Measurements from ENCODE around the gene CAT.

Gene CAT

DNA sequence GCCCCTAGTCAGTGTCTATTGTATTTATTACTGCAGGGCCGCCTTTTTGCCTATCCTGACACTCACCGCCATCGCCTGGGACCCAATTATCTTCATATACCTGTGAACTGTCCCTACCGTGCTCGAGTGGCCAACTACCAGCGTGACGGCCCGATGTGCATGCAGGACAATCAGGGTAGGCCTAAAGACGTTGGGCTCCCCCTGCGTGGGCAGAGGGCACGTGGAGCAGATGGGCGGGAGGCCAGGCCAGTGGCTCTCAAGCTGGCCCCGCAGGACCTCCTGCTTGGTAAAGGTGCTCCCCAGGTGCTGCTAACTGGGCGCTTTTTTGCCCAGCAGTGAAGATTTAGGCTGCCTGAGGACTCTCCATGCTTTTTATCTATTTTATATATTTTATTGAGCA lies 22.5 kb downstream of the CAT start:
- FAIRE-seq: no peak

DNA sequence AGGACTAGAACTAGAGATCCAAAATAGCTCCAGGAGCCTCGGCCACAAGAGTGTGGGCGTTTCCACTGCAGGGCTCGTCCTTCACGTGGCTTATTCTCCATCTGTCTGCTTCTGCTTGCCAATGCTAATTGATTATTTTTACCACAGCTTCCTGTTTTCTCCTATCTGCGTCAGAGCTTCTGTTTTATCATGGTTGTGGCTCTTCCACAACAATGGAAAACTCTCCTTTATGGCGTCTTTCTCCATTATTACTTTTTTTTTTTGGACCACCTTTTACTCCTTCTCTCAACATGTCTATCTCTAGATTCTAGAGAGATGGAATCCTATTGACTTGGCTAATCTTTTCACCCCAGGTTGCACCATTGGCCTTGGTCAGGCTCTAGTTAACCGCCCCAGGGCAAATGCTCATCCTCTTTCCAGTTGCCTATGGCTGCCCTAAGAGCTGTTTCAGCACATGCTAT lies 25.9 kb downstream of the CAT start:
- FAIRE-seq: no peak

DNA sequence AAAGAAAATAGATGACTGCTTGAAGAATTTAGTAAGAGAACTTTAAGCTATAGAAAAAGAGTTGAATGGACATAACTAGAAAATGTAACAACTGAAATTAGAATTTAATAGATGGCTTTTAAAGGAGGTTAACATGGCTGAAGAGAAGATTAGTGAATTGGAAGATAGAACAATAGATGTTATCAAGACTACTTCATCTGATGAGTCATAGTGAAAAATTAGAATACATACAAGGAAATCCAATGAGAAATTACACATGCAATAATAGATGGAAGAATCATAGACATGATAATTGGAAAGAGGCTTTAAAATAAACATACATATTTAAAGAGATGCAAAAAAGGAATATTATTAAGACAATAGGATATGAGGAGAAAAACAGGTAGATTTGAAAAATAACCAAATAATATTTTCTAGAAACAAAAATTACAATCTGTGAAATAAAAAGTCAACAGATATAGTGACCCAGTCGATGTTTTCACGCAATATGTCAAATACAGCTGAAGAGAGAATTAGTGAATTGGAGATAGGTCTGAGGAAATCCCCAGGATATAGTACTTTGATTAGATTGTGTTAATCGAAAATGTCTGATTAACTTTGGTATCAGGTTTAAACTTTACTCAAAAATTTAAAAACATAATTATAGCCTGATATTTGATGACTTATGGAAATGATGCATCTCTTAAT lies 28.2 kb downstream of the CAT start:
- no peak for FAIRE-seq

DNA sequence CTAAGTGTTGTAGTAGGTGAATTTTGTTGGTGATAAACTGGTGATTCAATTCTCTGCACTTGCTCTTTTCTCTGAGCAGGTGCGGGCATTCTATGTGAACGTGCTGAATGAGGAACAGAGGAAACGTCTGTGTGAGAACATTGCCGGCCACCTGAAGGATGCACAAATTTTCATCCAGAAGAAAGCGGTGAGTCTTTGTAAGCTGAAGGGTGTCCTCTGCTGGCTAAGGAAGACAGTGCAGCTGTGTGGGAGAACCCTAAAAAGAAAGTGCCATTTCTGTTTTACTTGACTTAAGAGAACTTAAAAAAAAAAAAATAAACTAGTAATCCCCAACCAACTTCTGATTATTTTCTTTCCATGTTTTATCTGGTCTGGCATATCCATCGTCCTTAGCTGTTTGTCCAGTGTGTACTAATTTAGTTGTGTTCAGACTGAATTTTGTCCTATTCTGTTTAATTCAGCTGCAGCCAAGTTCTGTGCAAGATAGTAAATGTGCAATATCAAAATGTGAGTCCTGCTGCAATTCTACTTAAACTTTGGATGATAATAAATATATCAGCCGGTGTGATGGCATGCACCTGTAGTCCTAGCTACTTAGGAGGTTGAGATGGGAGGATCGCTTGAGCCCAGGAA lies 29.6 kb downstream of the CAT start:
- FAIRE-seq: no peak

DNA sequence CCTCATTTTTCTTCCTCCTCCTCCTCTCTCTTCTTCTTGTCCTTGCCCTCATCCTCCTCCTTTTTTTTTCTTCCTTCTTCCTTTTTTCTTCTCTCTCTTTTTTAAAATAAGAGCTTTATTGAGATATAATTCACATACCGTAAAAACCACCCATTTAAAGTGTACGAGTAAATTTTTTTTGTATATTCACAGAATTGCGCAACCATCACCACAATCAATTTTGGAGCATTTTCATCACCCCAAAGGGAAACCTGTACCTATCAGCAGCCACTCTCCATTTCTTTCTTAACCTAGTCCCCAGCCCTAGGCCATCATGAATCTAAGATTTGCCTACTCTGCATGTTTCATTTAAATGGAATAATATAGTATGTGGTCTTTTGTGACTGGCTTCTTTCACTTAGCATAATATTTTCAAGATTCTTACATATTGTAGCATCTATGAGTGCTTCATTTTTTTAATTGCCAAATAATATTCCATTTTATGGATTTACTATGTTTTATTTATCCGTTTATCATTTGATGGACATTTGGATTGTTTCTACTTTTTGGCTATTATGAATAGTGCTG lies 35.0 kb downstream of the CAT start:
- FAIRE-seq: no peak

DNA sequence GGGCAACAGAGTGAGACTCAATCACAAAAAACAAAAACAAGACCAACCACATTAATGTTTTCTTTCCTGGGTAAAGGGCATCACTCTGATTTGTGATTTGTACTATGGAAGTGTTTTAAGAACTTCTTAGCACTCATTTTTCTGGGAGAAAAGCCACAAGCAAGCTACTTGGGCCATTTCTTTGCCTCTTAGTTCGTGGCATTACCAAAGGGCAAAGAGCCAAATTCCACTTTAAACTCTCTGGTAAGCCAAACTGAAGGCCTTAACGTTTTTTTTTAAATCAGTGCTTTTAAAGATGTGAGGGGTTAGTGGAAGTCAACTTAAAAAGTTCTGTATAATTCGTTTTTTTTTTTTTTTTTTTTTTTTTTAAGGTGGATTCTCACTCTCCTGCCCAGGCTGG lies 36.9 kb downstream of the CAT start:
- no peak for FAIRE-seq

DNA sequence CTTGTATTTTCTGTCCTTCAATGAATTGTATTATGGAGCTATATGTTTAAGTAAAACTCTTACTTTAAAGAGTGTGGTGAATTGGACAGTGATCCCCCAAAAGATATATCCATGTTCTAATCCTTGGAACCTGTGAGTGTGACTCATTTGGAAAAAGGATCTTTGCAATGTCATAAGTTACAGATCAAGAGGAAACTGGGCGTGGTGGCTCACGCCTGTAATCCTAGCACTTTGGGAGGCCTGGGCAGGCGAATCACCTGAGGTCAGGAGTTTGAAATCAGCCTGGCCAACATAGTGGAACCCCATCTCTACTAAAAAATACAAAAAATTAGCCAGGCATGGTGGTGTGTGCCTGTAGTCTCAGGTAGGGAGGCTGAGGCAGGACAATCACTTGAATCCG lies 38.1 kb downstream of the CAT start:
- FAIRE-seq: no peak

DNA sequence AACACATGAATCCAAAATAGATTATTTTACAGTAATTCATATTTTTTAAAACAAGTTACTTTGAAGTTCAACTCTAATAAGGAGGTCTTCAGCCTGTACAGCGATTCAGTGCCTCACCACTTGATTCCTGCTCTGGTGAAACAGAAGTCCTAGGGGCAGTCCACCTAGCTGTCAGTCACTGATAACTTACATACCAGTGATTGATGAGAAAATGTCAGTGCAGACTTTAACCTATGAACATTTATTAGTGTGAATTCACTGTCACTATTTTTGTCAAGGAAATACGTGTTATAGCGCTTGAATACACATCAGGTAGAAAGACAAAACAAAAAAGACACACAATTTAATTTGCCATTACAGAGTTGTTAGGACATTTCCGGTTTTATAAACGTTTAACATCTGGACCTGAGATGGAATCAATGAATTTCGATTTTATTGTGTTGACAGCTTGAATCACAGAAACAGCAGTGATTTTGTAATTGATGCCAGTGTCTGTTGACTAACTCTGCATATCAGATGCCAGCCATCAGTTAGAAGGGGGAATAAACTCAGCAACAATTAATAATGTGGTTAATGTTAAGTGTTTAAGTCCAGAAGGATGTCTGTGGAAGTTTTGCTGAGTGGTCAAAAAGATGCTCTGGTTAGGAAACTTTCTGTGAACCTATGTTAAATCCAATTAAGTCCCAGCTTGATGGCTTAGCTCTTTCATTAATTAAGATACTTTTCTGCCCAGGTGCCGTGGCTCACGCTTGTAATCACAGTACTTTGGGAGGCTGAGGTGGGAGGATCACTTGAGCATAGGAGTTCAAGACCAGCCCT lies 40.3 kb downstream of the CAT start:
- no peak for FAIRE-seq

DNA sequence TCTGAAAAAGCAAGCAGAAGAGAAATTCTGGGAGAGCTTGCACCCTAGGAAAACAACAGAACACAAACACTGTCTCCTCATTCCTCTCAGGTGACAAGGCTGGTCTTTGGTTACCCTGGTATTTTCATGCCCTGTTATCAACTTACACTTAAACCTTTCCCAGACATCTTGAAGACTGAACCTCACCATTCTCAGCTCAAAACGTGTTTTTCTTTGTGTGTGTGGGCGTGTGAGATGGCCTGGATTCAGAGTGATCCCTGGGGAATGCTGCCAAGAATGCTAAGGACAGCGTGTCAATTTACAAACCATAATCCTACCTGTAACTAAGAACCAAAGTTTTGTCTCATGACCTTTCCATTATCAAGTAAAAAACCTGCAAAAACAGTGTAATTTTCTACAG lies 41.6 kb downstream of the CAT start:
- no peak for FAIRE-seq

DNA sequence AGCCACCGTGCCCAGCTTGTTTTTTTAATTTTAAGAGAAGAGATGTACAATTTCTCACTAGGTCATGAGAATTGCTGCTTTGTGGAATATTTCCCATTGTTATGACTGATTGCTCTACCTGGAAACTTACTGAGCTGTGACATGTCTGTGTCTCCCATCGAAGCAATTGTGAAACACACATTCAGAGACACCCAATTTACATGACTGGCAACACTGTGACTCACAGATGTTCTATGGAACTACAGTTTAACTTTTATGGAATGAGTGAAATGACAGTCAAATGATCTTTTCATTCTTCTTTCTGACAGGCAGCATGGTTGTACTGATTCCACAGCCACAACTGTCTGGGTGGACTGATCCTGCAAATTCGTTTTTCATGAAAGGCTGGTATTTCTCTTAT lies 42.6 kb downstream of the CAT start:
- FAIRE-seq: no peak

DNA sequence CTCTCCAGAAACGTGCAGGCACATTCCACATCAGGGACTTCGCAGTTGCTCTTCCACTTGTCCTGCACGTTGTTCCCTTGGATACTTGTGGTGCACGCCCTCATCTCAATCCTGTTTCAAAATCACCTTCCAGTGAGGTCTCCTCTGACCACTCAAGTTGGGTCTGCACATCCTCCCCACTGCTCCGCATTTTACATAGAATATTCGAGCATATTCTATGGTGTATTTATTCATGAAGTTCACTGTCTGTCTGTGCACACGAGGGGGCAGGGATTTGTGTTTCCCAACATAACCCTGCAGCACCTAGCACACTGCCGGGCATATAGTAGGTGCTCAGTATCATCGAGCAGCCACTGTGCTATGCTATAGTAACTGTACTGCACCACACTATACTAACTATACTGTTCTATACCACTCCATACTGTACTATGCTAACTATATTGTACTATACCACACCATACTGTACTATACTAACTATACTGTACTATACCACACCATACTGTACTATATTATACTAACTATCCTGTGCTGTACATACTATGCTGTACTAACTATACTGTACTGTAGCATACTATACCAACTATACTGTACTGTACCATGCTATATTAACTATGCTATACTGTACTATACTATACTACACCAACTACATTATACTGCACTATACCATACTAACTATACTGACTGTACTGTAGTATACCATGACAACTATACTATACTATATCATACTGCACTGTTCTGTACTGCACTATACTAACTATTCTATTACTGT lies 44.6 kb downstream of the CAT start:
- no peak for FAIRE-seq

DNA sequence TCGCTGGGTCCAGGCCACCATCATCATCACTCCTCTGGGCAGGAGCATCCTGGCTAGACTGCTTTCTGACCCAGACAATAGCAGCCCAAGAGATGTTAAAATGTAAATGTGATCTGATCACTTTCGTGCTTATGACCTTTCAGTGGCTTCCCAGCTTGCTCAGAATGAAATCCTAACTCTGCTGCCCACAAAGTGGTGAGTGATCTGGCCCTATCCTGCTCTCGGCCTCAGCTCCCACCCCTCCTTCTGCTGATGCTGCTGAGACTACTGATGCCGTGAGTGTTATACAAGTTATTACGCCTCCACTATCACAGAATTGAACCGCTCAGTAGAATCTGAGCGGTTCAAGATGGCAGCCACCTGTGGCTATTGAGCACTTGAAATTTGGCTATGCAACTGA lies 48.7 kb downstream of the CAT start:
- FAIRE-seq: no peak

DNA sequence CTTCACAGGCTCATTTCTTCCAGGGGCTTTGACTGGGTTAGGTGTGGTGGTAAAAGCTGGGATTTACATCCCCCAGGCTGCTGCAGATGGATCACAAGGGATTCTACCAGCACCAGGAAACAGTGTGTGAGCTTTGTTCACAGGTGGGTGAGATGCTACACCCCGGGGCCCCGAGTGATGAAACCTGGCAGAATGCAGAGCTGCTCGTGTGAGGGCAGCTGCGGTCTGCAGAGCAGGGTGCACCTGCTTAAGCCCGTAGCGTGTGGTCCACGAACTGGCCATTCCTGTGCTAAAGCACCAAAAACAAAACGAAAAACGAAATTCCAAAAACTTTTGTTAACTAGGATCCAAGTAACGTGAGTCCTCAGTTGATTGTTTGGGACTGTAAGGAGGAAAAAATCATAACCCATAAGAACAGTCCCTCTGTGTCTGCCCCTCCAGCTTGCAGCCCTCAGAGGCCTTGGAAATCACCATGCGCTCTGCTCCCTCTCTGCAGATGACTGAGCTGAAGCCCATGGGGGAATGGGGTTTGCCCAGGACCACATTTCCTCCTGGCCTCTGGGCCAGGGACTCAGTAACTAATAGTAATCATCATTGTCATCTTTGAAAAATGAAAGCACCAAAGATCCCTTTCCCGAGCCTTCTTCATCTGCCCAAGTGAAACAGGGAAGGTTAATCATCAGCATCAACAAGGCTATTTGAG lies 50.3 kb downstream of the CAT start:
- FAIRE-seq: no peak

DNA sequence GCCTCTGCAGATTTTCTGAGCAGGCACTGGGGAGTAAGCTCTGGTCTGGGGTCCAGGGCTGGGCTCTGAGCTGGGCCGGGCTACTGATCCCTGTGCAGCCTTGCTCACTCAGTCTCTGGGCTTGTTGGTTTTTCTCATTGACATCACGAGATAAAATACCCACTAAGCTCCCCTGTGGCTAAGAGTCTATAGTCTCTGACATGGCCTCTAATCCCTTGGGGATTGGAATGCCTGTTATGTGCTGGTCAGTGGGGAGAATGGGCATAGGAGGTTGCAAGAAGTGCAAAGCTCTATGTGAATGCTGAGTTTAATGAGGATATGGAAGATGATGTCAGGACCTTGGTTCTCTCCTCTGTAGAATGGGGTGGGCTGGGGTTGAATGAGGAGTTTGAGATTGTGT lies 51.6 kb downstream of the CAT start:
- FAIRE-seq: no peak

DNA sequence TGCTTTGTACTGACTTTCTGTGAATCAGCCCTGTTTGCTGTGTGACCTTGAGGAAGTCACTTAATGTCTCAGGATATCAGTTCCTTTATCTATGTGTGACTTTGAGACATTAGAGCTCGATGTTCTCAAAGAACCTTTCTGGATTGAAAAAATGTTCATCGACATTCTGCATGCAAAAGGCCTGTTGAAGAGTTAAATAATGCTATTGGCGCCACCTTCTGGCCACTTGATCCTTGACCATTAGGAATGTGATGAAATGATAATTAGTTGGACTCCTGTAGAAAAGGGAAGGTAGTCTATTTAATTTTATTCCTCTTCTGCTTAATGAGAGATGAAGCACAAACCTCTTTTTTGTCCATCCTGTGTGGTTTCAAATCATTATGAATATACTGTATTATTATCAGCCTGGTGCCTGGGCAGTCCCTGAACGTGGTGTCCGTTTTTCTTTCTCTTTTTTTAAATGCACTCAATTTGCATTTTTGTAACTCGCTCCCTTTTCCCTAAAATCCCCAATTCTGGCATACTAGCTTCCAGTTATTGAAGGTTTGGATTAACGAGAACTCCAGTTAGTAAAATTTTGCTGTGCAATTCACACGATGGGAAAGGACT lies 54.2 kb downstream of the CAT start:
- peak; percentile 73 for FAIRE-seq

DNA sequence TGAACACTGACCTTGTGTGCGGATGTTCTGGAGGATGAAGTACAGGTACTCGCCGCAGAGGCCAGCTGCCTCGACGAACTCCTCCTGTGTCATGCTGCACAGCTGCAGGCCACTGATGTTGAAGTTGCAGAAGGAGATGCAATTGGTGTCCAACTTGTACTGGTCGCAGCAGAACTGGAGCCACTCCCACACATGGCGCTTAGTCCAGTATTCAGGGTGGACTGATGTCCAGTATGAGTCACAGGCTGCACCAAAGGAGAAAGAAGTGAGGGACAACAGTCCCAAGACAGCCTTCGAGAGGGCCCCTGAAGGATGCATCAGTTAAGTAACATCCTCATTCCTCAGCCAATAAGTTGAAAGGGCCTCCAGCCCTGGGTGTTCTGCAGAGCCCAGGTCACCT lies 54.7 kb downstream of the CAT start:
- no peak for FAIRE-seq

DNA sequence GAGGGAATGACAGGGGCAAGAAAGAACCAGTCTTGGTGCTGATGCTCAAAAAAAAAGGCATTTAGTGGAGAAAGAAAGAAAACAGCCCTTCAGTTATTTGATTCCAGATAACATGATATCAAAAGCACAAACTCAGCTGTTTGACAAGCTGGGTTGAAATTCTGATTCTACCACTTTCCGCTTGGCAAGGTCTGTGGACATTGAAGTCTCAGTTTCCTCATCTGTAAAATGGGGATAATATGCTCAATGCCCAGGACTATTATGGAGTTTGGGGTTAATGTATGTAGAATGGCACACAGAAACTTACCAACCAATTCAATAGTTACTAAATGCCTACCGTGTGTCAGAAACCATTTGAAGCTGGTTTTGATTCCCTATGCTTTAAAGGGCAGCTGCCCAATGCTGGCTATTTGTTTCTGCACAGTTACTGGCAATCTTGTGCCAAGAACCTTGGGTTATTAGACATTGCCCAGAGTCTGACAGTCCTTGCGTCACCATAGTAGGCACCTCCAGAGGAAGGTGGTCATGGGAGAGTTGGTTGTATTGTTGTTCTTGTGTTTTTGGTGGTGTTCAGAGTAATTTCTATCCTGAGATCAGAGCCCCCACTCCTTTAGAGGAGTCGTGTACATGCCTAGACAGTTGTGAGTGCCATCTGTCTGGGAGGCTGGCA lies 55.3 kb downstream of the CAT start:
- FAIRE-seq: no peak

DNA sequence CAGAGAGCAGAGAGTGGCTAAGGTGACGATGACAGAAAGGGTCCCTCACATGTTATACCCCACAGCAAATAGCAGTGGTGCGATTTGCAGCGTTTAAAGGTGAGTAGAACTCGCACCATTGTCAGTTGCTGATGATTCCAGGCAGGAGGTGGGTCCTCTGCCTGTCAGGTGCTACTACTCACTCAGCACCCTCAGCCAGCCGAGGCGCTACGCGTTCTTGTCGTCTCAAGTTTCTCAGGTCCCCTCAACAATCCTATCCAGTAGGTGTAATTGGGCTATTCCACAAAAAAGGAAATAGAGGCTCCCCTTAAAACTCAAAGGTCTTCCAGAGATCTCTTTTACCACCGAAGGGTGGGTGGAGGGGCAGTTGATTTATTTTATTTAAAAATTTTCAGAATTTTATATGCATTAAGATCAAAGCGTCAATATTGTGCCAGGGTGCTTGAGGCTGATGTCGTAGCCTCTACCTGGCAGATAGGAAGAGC lies 56.5 kb downstream of the CAT start:
- FAIRE-seq: no peak

DNA sequence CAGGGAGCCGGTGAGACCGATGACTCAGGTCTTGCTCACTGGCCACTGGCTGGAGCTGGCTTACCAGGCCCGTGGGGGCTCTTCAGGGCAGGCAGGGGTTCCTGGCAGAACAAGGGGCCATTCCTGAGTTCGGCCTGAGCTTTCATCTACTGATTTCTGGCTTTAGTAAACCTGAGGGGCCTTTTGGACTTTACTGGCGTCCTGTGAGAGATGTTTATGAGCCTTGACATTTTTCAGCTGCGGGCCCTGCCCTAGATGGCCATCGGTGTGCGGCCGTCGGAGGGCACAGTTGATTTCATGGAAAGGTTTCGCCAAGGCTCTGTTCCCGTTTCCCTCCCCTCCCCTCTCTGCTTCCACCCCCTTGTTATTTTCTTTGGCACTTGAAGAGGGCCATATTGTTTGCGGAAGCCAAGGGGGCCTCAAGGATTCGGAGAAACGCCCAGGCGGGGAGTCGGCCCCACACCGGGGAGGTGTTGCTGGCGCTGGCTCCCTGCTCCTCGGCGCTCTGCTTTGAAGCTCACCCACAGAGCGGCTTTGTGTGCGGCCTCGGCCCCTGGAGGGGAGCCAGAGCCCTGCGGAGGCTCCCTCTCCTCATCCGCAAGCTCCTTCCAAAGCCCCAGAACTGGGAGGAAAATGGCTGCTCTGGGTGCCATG lies 57.1 kb downstream of the CAT start:
- no peak for FAIRE-seq

DNA sequence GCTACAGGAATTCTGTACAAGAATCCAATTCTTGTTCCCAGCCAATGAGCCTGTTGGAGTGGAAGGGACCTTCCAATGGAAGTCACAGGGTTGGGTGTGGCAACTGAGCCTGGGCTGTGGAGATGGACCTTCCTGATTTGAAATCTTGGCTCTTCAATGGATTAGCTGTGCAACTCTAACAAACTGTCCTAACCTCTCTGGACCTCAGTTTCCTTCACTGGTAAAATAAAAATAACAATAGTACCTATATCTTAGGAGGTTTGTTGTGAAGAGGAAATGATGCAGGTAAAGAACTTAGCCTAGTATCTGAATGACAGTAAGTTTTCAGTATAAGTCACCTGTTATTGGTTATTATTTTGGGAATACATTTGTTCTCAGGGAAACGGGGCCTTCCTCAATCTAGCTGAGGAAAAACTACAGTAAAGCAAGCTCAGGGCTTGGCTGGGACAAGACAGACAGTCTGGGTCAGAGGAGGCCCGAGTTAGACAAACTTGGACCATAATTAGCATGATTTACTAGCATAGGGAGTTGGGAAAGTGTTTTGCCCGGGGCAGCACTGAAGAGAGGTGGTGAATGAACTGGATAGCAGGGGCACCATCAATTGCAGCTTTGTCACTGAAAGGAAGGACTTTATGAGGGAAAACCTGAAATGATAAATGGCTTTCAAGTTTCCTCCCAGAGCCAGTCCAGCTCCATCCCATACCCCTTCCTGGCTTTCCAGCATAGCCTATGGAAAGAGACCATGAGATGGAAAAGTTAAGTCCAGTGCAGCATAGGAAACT lies 61.2 kb downstream of the CAT start:
- FAIRE-seq: no peak

All from TTC549 (cell line).